ENCODE data around the gene SMLR1. TPM values are rescaled to one million over a fixed set of nuclear protein-coding genes. Genes with fewer than 3 reads are reported as not detected.

Gene SMLR1
- total and polyA plus RNA-seq, 9 of the 15 experiments (the other 6 are each of a cell fraction or from before 2014, with no cell fraction given), result not detected

GRCh38 chr6:130885392-130886192 lies 58.4 kb downstream of the SMLR1 start (continued):
- TF ChIP-seq, protein P1, sequence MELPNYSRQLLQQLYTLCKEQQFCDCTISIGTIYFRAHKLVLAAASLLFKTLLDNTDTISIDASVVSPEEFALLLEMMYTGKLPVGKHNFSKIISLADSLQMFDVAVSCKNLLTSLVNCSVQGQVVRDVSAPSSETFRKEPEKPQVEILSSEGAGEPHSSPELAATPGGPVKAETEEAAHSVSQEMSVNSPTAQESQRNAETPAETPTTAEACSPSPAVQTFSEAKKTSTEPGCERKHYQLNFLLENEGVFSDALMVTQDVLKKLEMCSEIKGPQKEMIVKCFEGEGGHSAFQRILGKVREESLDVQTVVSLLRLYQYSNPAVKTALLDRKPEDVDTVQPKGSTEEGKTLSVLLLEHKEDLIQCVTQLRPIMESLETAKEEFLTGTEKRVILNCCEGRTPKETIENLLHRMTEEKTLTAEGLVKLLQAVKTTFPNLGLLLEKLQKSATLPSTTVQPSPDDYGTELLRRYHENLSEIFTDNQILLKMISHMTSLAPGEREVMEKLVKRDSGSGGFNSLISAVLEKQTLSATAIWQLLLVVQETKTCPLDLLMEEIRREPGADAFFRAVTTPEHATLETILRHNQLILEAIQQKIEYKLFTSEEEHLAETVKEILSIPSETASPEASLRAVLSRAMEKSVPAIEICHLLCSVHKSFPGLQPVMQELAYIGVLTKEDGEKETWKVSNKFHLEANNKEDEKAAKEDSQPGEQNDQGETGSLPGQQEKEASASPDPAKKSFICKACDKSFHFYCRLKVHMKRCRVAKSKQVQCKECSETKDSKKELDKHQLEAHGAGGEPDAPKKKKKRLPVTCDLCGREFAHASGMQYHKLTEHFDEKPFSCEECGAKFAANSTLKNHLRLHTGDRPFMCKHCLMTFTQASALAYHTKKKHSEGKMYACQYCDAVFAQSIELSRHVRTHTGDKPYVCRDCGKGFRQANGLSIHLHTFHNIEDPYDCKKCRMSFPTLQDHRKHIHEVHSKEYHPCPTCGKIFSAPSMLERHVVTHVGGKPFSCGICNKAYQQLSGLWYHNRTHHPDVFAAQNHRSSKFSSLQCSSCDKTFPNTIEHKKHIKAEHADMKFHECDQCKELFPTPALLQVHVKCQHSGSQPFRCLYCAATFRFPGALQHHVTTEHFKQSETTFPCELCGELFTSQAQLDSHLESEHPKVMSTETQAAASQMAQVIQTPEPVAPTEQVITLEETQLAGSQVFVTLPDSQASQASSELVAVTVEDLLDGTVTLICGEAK (IDR thresholded peaks at IDR 0.05), result no peak
- TF ChIP-seq, protein P1 (CRISPR knock-in tag; IDR thresholded peaks at IDR 0.05), result no peak
- TF ChIP-seq ATF6 (CRISPR knock-in tag; IDR thresholded peaks at IDR 0.05) (no peak), BACH1 (tag; IDR thresholded peaks at IDR 0.05) (no peak), MLLT1 (IDR thresholded peaks at IDR 0.05) (no peak), GABPB1 (CRISPR knock-in tag; IDR thresholded peaks at IDR 0.05) (no peak), AFF4 (CRISPR knock-in tag; IDR thresholded peaks at IDR 0.05) (no peak), HCFC1 (IDR thresholded peaks at IDR 0.05; ENCODE audit: low read depth, low read length) (no peak), HSF4 (CRISPR knock-in tag; IDR thresholded peaks at IDR 0.05; ENCODE audit: borderline replicate concordance) (no peak), POLR3A (IDR thresholded peaks at IDR 0.05; ENCODE audit: borderline replicate concordance, extremely low read depth, insufficient read depth, insufficient read length) (no peak)

Measured in K562 (cell line).